ENCODE data around the gene ZBTB7C. TPM values are rescaled to one million over a fixed set of nuclear protein-coding genes. Genes with fewer than 3 reads are reported as not detected.

Gene ZBTB7C
- polyA plus RNA-seq, 1 donor (not counting 4 experiments of a cell fraction or from before 2014, with no cell fraction given): 0.58 TPM

GRCh38 chr18:48161191-48161910 is 247.8 kb downstream of the ZBTB7C start:
- Histone ChIP-seq H3K4me2 (ENCODE audit: control insufficient read depth, extremely low read depth, insufficient read depth, low read depth, low read length) (peak overlapping the region; percentile 73), H3K9me3 (ENCODE audit: control insufficient read depth, low read depth, low read length) (no peaks in the 10 kb centered on the region), H3K4me3 (ENCODE audit: control insufficient read depth in 2 of 3, extremely low read depth in 1 of 3, insufficient read depth in 2 of 3, low read depth in 1 of 3, low read length in 3 of 3) (peak overlapping the region; percentile 53 to 67 (median 67)), H3K79me2 (ENCODE audit: control insufficient read depth, insufficient read depth, low read length) (no peaks in the 10 kb centered on the region), H4K20me1 (ENCODE audit: control insufficient read depth, extremely low read depth, insufficient read depth, low read length) (no peaks in the 10 kb centered on the region), H3K9ac (ENCODE audit: control insufficient read depth, extremely low read depth, insufficient read depth, low read length) (peak overlapping the region; percentile 84), H3K27me3 (ENCODE audit: control insufficient read depth, extremely low read depth, insufficient read depth, low read length) (no peaks in the 10 kb centered on the region), H3K36me3 (ENCODE audit: control insufficient read depth in 2 of 2, extremely low read depth in 1 of 2, insufficient read depth in 2 of 2, low read length in 2 of 2) (no peaks in the 10 kb centered on the region), H3K4me1 (ENCODE audit: control insufficient read depth, extremely low read depth, insufficient read depth, low read length) (peaks cover 13% of the 10 kb centered on the region), H3K9me1 (ENCODE audit: control insufficient read depth, extremely low read depth, insufficient read depth, low read length) (peaks cover 2% of the 10 kb centered on the region), H2AFZ (ENCODE audit: control insufficient read depth, low read length) (peak overlapping the region; percentile 71), H3K27ac (ENCODE audit: control insufficient read depth, insufficient read depth, low read length) (peak overlapping the region; percentile 76)
- dilution Hi-C loops (cut with MboI; ENCODE audit: extremely low pct_ligation_motif_present, low sequenced_read_pairs): no loop called here
- TF ChIP-seq EZH2 (IDR thresholded peaks at IDR 0.05; ENCODE audit: low read length) (no peak), CTCF (optimal IDR thresholded peaks at IDR 0.05 in 1 of 3, IDR thresholded peaks at IDR 0.05 in 1 of 3, conservative IDR thresholded peaks at IDR 0.05 in 1 of 3; ENCODE audit: extremely low read depth in 1 of 3, insufficient read depth in 2 of 3, low read length in 3 of 3) (no peak)
- FAIRE-seq (peak; percentile 46), DNase-seq (ENCODE audit: low read depth, low spot score) (peak; percentile 23)

- dilution Hi-C loops (cut with MboI; ENCODE audit: extremely low pct_ligation_motif_present, low sequenced_read_pairs): no loop called here
- no peaks in the 10 kb centered on the region for H3K27me3 ChIP-seq (ENCODE audit: control insufficient read depth, extremely low read depth, insufficient read depth, low read length)
- H2AFZ ChIP-seq (ENCODE audit: control insufficient read depth, low read length): no peak overlapping the region
- H3K79me2 ChIP-seq (ENCODE audit: control insufficient read depth, insufficient read depth, low read length): no peaks in the 10 kb centered on the region
- H3K9ac ChIP-seq (ENCODE audit: control insufficient read depth, extremely low read depth, insufficient read depth, low read length): peak overlapping the region; percentile 84
- H3K4me3 ChIP-seq (ENCODE audit: control insufficient read depth in 2 of 3, extremely low read depth in 1 of 3, insufficient read depth in 2 of 3, low read depth in 1 of 3, low read length in 3 of 3): peak overlapping the region; percentile 53 to 67 (median 67)
- no peaks in the 10 kb centered on the region for H3K36me3 ChIP-seq (ENCODE audit: control insufficient read depth in 2 of 2, extremely low read depth in 1 of 2, insufficient read depth in 2 of 2, low read length in 2 of 2)
- no peaks in the 10 kb centered on the region for H4K20me1 ChIP-seq (ENCODE audit: control insufficient read depth, extremely low read depth, insufficient read depth, low read length)
- no peak for FAIRE-seq
- DNase-seq (ENCODE audit: low read depth, low spot score): no peak
- peaks cover 2% of the 10 kb centered on the region for H3K9me1 ChIP-seq (ENCODE audit: control insufficient read depth, extremely low read depth, insufficient read depth, low read length)
- no peak for TF ChIP-seq CTCF (optimal IDR thresholded peaks at IDR 0.05 in 1 of 3, IDR thresholded peaks at IDR 0.05 in 1 of 3, conservative IDR thresholded peaks at IDR 0.05 in 1 of 3; ENCODE audit: extremely low read depth in 1 of 3, insufficient read depth in 2 of 3, low read length in 3 of 3)
- H3K9me3 ChIP-seq (ENCODE audit: control insufficient read depth, low read depth, low read length): no peaks in the 10 kb centered on the region
- peak overlapping the region; percentile 76 for H3K27ac ChIP-seq (ENCODE audit: control insufficient read depth, insufficient read depth, low read length)
- peaks cover 13% of the 10 kb centered on the region for H3K4me1 ChIP-seq (ENCODE audit: control insufficient read depth, extremely low read depth, insufficient read depth, low read length)
- peak overlapping the region; percentile 57 for H3K4me2 ChIP-seq (ENCODE audit: control insufficient read depth, extremely low read depth, insufficient read depth, low read depth, low read length)
Observed at GRCh38 chr18:48160622-48161021, 248.6 kb downstream of the ZBTB7C start.
